Panc1 (cell line): ENCODE data around the gene THADA. TPM values are rescaled to one million over a fixed set of nuclear protein-coding genes. Genes with fewer than 3 reads are reported as not detected.

Experiments
- ATAC-seq: fragments of 200-7000 bp; cut with Tn5 transposase; 2 replicates; pipeline ENCODE4 v1.9.1; 2020; ENCODE audit warnings: mild to moderate bottlenecking, moderate library complexity
- BruUV-seq: library from RNA; stranded (reverse); fragments of 400-500 nt; replicated peaks from 2 replicates; lab custom pipeline; 2021; lab: Mats Ljungman, UMichigan
- CTCF ChIA-PET: fragments of 300-600 bp; sonication (Branson Sonifier 250); formaldehyde crosslinking; loops from one replicate; lab custom pipeline; 2022; ENCODE audit warnings: antibody characterized with exemption; lab: Charles Lee
- POLR2A ChIA-PET: fragments of 300-600 bp; sonication (Branson Sonifier 250); formaldehyde crosslinking; loops from one replicate; lab custom pipeline; 2022; ENCODE audit warnings: antibody characterized with exemption; lab: Charles Lee
- DNase-seq: peaks from one replicate; pipeline ENCODE4 v3.0.0-alpha.2; 2010; ENCODE audit warnings: low read depth, low spot score
- H3K27ac ChIP-seq: 2 replicates; pipeline ENCODE4 v1.5.1; 2011; ENCODE audit warnings: mild to moderate bottlenecking, low read length, inconsistent platforms
- H3K27me3 ChIP-seq: fragments of 200-500 bp; sonication (Bioruptor generic); 2 replicates; pipeline ENCODE4 v1.6.0; 2014; ENCODE audit warnings: low read length, inconsistent platforms; ENCODE audit not compliant: control insufficient read depth, insufficient read depth
- H3K36me3 ChIP-seq: fragments of 200-500 bp; sonication (Bioruptor generic); 2 replicates; pipeline ENCODE4 v1.5.1; 2014; ENCODE audit warnings: inconsistent platforms, mild to moderate bottlenecking, low read length, moderate library complexity; ENCODE audit not compliant: control insufficient read depth, insufficient read depth
- H3K4me1 ChIP-seq: 2 replicates; pipeline ENCODE4 v1.5.1; 2011; ENCODE audit warnings: inconsistent platforms, mild to moderate bottlenecking, low read length, moderate library complexity; ENCODE audit not compliant: control insufficient read depth, insufficient read depth
- H3K4me3 ChIP-seq, 2 experiments: 2 replicates each; pipeline ENCODE4 v1.5.1; 2011 to 2012; ENCODE audit warnings: low read depth in 2 of 2, low read length in 2 of 2, mild to moderate bottlenecking in 2 of 2, inconsistent platforms in 1 of 2, moderate library complexity in 1 of 2
- H3K9me3 ChIP-seq: fragments of 200-500 bp; sonication (Bioruptor generic); 2 replicates; pipeline ENCODE4 v1.5.1; 2014; ENCODE audit warnings: low read depth, mild to moderate bottlenecking, inconsistent platforms, low read length, moderate library complexity; ENCODE audit not compliant: control insufficient read depth, insufficient read depth
- CTCF ChIP-seq: fragments of 450-650 bp; IDR thresholded peaks from 2 replicates; pipeline ENCODE4 v1.5.1; 2017; ENCODE audit warnings: mild to moderate bottlenecking
- POLR2AphosphoS5 ChIP-seq: IDR thresholded peaks from 2 replicates; pipeline ENCODE4 v1.6.1; 2012; ENCODE audit warnings: mild to moderate bottlenecking, low read depth, low read length, moderate library complexity
- REST ChIP-seq, 2 experiments: IDR thresholded peaks; 2 replicates each; pipeline ENCODE4 v1.6.1; 2011 to 2012; ENCODE audit warnings: low read depth in 2 of 2, control low read depth in 1 of 2, low read length in 1 of 2, mild to moderate bottlenecking in 1 of 2, moderate library complexity in 1 of 2; ENCODE audit not compliant: insufficient read depth in 1 of 2
- SIN3A ChIP-seq: IDR thresholded peaks from 2 replicates; pipeline ENCODE4 v1.6.1; 2012; ENCODE audit warnings: low read depth, mild to moderate bottlenecking, low read length, moderate library complexity, borderline replicate concordance; ENCODE audit not compliant: insufficient read depth
- TCF7L2 ChIP-seq: IDR thresholded peaks from 2 replicates; pipeline ENCODE4 v1.6.1; 2011; ENCODE audit warnings: mild to moderate bottlenecking, low read depth, low read length, inconsistent platforms
- in situ Hi-C: cut with HindIII; loops from 2 replicates; pipeline ENCODE4 v1.10.0; 2016; ENCODE audit warnings: low sequenced_read_pairs, low pct_unique_long_range_greater_than_20kb
- intact Hi-C: fragments of 100-400 bp; cut with micrococcal nuclease; formaldehyde crosslinking; loops from one replicate; pipeline ENCODE4 v1.10.0; 2022; ENCODE audit not compliant: unreplicated experiment
- total RNA-seq: library from RNA; stranded (reverse); gene quantifications from one replicate; pipeline ENCODE4 v1.2.1, GENCODE V29; 2021; ENCODE audit not compliant: unreplicated experiment

Gene THADA
- total RNA-seq, 1 experiment from 2014 or later, result 37.2 TPM

GRCh38 chr2:43276962-43277391 lies 318.9 kb downstream of the THADA start:
- no peak for DNase-seq
- no TSS peak for BruUV-seq
- no peak overlapping the region for H3K4me3 ChIP-seq
- H3K27ac ChIP-seq, result no peak overlapping the region
- ChIA-PET POLR2A (no interaction called here), CTCF (no interaction called here)
- intact Hi-C loops, result no loop called here
- H3K27me3 ChIP-seq, result no peaks in the 10 kb centered on the region
- ATAC-seq, result no peak
- TF ChIP-seq POLR2AphosphoS5 (no peak), CTCF (no peak), REST (IDR thresholded peaks at IDR 0.05; ENCODE audit: insufficient read depth in 1 of 2, low read depth in 2 of 2, low read length in 1 of 2) (no peak), TCF7L2 (no peak), SIN3A (no peak)
- peaks cover 7% of the 10 kb centered on the region for H3K4me1 ChIP-seq
- no peaks in the 10 kb centered on the region for H3K36me3 ChIP-seq
- in situ Hi-C loops, result no loop called here
- H3K9me3 ChIP-seq, result no peaks in the 10 kb centered on the region

- no peaks in the 10 kb centered on the region for H3K27me3 ChIP-seq
- BruUV-seq, result no TSS peak
- TF ChIP-seq CTCF (no peak), TCF7L2 (no peak)
- H3K9me3 ChIP-seq, result no peaks in the 10 kb centered on the region
- in situ Hi-C loops (no loop called here), intact Hi-C loops (no loop called here)
- ATAC-seq (peak; percentile 39; the same call in 1 of the 2 replicates), DNase-seq (no peak)
- H3K4me1 ChIP-seq, result peaks cover 7% of the 10 kb centered on the region
- no peaks in the 10 kb centered on the region for H3K36me3 ChIP-seq
- ChIA-PET POLR2A (no interaction called here), CTCF (interaction anchor here (0.5 kb wide), 1 partner anchor 443 kb away, joined by 3 read pairs; no protein-coding TSS in a partner anchor)
- H3K4me3 ChIP-seq, result no peak overlapping the region
- peak overlapping the region; percentile 30; the same call in 1 of the 2 replicates for H3K27ac ChIP-seq
Observed at GRCh38 chr2:43276266-43276941, 319.4 kb downstream of the THADA start.
